ENCODE results near the gene RRAS. TPM values are rescaled to one million over a fixed set of nuclear protein-coding genes. Genes with fewer than 3 reads are reported as not detected.

The RRAS gene
- total RNA-seq, 4 donors from 2014 or later: 31.8 to 97.6 (median 58.2) TPM

- no peak for DNase-seq
- no peak overlapping the region for H3K4me3 ChIP-seq
- no peaks in the 10 kb centered on the region for H3K9me3 ChIP-seq
- TF ChIP-seq POLR2AphosphoS5 (IDR thresholded peaks at IDR 0.05) (no peak), EP300 (IDR thresholded peaks at IDR 0.05; ENCODE audit: low read depth) (no peak), POLR2A (IDR thresholded peaks at IDR 0.05) (no peak)
- TF ChIP-seq, protein P1, sequence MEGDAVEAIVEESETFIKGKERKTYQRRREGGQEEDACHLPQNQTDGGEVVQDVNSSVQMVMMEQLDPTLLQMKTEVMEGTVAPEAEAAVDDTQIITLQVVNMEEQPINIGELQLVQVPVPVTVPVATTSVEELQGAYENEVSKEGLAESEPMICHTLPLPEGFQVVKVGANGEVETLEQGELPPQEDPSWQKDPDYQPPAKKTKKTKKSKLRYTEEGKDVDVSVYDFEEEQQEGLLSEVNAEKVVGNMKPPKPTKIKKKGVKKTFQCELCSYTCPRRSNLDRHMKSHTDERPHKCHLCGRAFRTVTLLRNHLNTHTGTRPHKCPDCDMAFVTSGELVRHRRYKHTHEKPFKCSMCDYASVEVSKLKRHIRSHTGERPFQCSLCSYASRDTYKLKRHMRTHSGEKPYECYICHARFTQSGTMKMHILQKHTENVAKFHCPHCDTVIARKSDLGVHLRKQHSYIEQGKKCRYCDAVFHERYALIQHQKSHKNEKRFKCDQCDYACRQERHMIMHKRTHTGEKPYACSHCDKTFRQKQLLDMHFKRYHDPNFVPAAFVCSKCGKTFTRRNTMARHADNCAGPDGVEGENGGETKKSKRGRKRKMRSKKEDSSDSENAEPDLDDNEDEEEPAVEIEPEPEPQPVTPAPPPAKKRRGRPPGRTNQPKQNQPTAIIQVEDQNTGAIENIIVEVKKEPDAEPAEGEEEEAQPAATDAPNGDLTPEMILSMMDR (IDR thresholded peaks at IDR 0.05): no peak
- H3K27ac ChIP-seq: no peak overlapping the region
- peaks cover 0 to 48% (median 22%) of the 10 kb centered on the region in 4 donors for H3K36me3 ChIP-seq
- intact Hi-C loops (cut with DNase I; ENCODE audit: low total_unique reads) (no loop called here), in situ Hi-C loops (cut with MboI; ENCODE audit: low pct_ligation_motif_present in 1 of 4, low pct_unique_long_range_greater_than_20kb in 1 of 4, low sequenced_read_pairs in 3 of 4) (no loop called here)
- H3K4me1 ChIP-seq: peaks cover 0 to 6% (median 4%) of the 10 kb centered on the region in 4 donors
- 95% methylated on average over 9 of the region's 12 CpGs; no CpG with 5 or more reads in 1 of the 2 donors for WGBS, 2 donors (ENCODE audit: low coverage in 1 of 2)
- H3K27me3 ChIP-seq: no peaks in the 10 kb centered on the region
Measured at GRCh38 chr19:49658566-49659442, 18.9 kb upstream of the RRAS start.

DNA sequence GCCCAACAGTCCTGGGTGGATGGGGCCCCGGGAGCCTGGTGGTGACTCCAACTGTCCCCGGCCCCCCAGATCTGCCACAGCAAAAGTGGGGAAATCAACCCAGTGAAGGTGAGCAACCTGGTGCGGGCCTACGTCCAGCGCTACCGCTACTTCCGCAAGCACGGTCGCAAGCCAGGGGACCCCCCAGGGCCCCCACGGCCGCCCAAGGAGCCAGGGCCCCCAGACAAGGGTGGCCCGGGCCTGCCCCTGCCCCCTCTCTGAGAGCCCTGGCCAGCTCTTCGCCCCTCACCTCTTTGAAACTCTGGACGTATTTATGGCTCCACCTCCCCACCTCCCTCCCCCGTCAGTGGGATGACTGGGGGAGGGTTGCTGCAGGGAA lies 18.2 kb upstream of the RRAS start:
- no peak overlapping the region for H3K27ac ChIP-seq
- WGBS, 2 donors (ENCODE audit: low coverage in 1 of 2): 78% methylated on average over 8 of the region's 15 CpGs; no CpG with 5 or more reads in 1 of the 2 donors
- peaks cover 0 to 49% (median 24%) of the 10 kb centered on the region in 4 donors for H3K36me3 ChIP-seq

GRCh38 chr19:49657493-49658138 lies 17.7 kb upstream of the RRAS start:
- TF ChIP-seq POLR2A (IDR thresholded peaks at IDR 0.05) (no peak), EP300 (IDR thresholded peaks at IDR 0.05; ENCODE audit: low read depth) (no peak), POLR2AphosphoS5 (IDR thresholded peaks at IDR 0.05) (no peak)
- TF ChIP-seq, protein P1 (IDR thresholded peaks at IDR 0.05): no peak
- no peak for DNase-seq
- H3K9me3 ChIP-seq: no peaks in the 10 kb centered on the region
- no peak overlapping the region for H3K4me3 ChIP-seq
- H3K27me3 ChIP-seq: no peaks in the 10 kb centered on the region
- intact Hi-C loops (cut with DNase I; ENCODE audit: low total_unique reads): no loop called here
- 87% methylated on average over 22 of the region's 22 CpGs; no CpG with 5 or more reads in 1 of the 2 donors for WGBS, 2 donors (ENCODE audit: low coverage in 1 of 2)
- no peaks in the 10 kb centered on the region for H3K4me1 ChIP-seq
- in situ Hi-C loops (cut with MboI; ENCODE audit: low pct_ligation_motif_present in 1 of 4, low pct_unique_long_range_greater_than_20kb in 1 of 4, low sequenced_read_pairs in 3 of 4): no loop called here
- H3K36me3 ChIP-seq: peaks cover 0 to 53% (median 26%) of the 10 kb centered on the region in 4 donors
- H3K27ac ChIP-seq: no peak overlapping the region

More for the DNA sequence above, 18.2 kb upstream of the RRAS start:
- no peak for TF ChIP-seq EP300 (IDR thresholded peaks at IDR 0.05; ENCODE audit: low read depth)
- TF ChIP-seq, protein P1 (IDR thresholded peaks at IDR 0.05): no peak
- no peak for TF ChIP-seq POLR2A (IDR thresholded peaks at IDR 0.05)
- no peak for TF ChIP-seq POLR2AphosphoS5 (IDR thresholded peaks at IDR 0.05)
- no peak for DNase-seq
- no peaks in the 10 kb centered on the region for H3K9me3 ChIP-seq
- intact Hi-C loops (cut with DNase I; ENCODE audit: low total_unique reads): no loop called here
- H3K27me3 ChIP-seq: no peaks in the 10 kb centered on the region
- H3K4me1 ChIP-seq: no peaks in the 10 kb centered on the region
- H3K4me3 ChIP-seq: no peak overlapping the region
- in situ Hi-C loops (cut with MboI; ENCODE audit: low pct_ligation_motif_present in 1 of 4, low pct_unique_long_range_greater_than_20kb in 1 of 4, low sequenced_read_pairs in 3 of 4): no loop called here

GRCh38 chr19:49656456-49657109 lies 16.6 kb upstream of the RRAS start:
- peaks cover 0 to 51% (median 26%) of the 10 kb centered on the region in 4 donors for H3K36me3 ChIP-seq
- H3K4me3 ChIP-seq: no peak overlapping the region
- no peaks in the 10 kb centered on the region for H3K9me3 ChIP-seq
- H3K27ac ChIP-seq: no peak overlapping the region
- no peak for DNase-seq
- no peak for TF ChIP-seq POLR2A (IDR thresholded peaks at IDR 0.05)
- no peak for TF ChIP-seq POLR2AphosphoS5 (IDR thresholded peaks at IDR 0.05)
- no peak for TF ChIP-seq EP300 (IDR thresholded peaks at IDR 0.05; ENCODE audit: low read depth)
- TF ChIP-seq, protein P1 (IDR thresholded peaks at IDR 0.05): no peak
- intact Hi-C loops (cut with DNase I; ENCODE audit: low total_unique reads): no loop called here
- WGBS, 2 donors (ENCODE audit: low coverage in 1 of 2): 83 to 90% methylated on average over 1 to 17 of the region's 17 CpGs
- in situ Hi-C loops (cut with MboI; ENCODE audit: low pct_ligation_motif_present in 1 of 4, low pct_unique_long_range_greater_than_20kb in 1 of 4, low sequenced_read_pairs in 3 of 4): no loop called here
- H3K4me1 ChIP-seq: no peaks in the 10 kb centered on the region
- no peaks in the 10 kb centered on the region for H3K27me3 ChIP-seq
